Cardiac fibroblast (primary cell): ENCODE measurements around the gene NTRK3.

Experiments used
- DNase-seq, 2 donors: peaks; one replicate each; pipeline versions ENCODE4 v3.0.0 to v3.0.0-alpha.2; 2010; ENCODE audit warnings: low read depth in 2 of 2
- H3K4me3 ChIP-seq, 2 donors: replicated peaks in 1 of 2; 1 replicate in 1 of 2; 2 replicates in 1 of 2; pipeline ENCODE4 v1.5.1; 2011; ENCODE audit warnings: low read depth in 2 of 2, low read length in 2 of 2, mild to moderate bottlenecking in 2 of 2, moderate library complexity in 1 of 2
- CTCF ChIP-seq: IDR thresholded peaks from one replicate; pipeline ENCODE4 v1.5.1; 2011; ENCODE audit warnings: low read depth, mild to moderate bottlenecking, low read length, inconsistent platforms

The NTRK3 gene

GRCh38 chr15:88275804-88276203 lies 19.3 kb upstream of the NTRK3 start:
- H3K4me3 ChIP-seq = no peak overlapping the region
- TF ChIP-seq CTCF = no peak
- no peak for DNase-seq

DNA sequence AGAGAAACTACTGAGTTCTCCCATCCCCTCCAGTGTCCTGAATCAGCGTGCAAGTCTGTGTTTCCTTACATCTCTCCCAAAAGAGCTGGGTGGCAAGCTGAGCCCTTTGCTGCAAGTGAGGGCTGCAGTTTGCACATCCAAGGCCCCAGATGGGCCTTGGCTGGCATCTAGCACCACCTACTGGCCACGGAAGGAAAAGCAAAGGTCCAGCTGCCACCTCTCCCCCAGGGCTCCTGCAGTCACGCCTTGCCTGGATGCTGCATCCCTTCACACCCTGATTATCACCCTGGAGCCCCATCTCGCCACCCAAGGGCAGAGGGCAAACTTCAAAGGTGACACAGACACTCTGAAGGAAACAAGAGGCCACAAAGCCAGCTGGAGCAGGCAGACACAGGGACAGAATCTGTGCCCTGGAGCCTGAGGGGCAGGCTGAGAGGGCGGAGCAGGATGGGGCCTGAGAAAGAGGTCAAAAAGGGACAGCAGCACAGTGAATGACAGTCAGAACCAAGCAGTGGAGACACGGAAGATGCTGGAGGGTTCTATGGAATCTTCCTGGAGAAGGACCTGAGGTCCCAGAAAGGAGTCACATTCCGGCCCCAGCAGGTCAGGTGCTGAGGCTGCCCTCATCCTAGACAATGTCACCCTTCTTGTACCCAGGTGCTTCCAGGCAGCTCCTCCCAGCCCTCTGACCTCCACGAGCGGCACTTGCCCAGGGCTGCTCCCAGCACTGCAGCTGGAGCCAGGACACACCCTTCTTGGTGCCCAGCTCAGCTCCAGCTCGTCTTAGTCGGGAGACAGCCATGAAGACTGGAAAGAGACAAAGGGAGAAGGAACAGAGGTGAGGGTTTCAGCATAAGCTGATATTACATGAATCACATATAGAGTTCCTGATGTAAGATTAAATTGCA lies 18.3 kb upstream of the NTRK3 start:
- DNase-seq = peak; percentile 68 to 74
- H3K4me3 ChIP-seq = no peak overlapping the region

DNA sequence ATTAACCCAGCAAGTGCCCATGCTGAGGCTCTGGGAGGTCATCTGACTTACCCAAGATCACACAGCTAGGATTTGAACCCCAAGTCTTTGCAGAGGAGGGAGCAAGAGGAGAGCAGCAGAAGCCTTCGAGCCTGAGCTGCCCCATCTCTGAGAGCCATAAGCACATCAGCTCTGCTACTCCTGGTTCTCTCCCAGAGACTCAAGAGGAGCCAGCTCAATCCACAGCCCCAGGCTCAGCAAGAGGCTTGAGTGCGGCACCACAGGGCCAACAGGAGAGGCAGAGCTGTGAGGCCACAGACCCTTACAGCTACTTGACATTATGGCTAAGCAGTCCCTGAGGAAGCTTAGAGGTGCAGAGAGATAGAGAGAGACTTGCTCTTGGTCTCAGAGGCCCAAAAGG lies 15.9 kb upstream of the NTRK3 start:
- H3K4me3 ChIP-seq = no peak overlapping the region
- DNase-seq = no peak
- TF ChIP-seq CTCF = no peak

More for the DNA sequence above, 18.3 kb upstream of the NTRK3 start:
- TF ChIP-seq CTCF = peak; percentile 89

DNA sequence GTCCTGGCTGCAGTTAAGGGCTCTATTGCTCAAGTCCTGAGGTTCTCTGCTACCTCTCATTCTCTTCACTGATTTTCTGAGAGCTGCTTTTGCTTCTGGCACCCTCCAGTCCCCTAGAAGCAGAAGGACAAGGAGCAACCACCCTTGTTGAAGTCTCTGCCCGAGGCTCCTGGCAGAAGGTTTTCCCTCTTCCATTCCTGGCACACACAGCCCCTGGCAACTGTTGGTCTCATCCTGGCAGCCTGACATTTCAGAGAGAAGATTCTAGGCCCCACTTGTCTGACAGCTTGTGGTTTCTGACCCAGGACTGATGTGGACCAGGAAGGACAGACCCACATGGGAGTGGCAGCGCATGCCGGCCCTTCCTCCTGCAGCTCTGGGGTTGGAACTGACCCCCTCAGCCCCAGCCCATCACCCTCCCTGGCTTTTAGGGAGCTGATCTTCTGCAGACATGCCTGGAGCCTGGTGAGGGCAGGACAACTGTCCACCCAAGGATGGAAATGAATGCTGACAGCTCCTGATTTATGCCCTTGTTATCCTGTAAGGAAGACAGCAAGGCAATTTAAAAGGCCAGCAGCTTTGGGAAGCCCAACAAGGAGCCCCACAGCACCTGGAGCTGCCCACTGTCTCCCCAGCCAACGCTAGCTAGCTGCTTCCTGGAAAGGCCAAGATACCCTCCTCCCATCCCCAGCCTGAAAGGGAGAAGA lies 13.0 kb upstream of the NTRK3 start:
- no peak for TF ChIP-seq CTCF
- DNase-seq = no peak

DNA sequence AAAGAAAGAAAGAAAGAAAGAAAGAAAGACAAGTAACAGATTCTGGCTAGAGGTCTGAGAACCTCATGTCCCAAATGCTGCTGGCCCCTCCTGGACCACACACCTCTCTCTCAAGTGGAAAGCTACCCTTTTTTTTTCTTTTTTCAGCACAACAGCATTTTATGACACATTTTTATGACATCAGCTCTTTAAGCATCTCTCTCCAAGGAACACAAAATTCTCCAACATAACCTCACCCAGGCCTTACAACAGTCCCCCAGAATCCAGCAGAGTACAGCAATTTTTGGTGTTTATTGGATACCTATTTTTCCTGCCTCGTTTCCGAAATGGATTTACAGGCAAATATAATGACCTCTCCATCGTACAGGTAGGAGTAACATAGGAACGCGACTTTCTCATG lies 11.2 kb upstream of the NTRK3 start:
- DNase-seq = no peak
- no peak for TF ChIP-seq CTCF
- no peak overlapping the region for H3K4me3 ChIP-seq

More for the DNA sequence above, 13.0 kb upstream of the NTRK3 start:
- no peak overlapping the region for H3K4me3 ChIP-seq

GRCh38 chr15:88266170-88266569 lies 9.6 kb upstream of the NTRK3 start:
- no peak for DNase-seq
- H3K4me3 ChIP-seq = no peak overlapping the region

More at GRCh38 chr15:88266170-88266569, 9.6 kb upstream of the NTRK3 start:
- TF ChIP-seq CTCF = no peak
